Heart left ventricle (tissue), 13 donors: ENCODE data around the gene AP1G1.

ENCODE experiments used
- CTCF ChIP-seq, 12 donors: fragments of 200-600 bp; sonication (generic) in 4 of 12; IDR thresholded peaks; one replicate each; pipeline versions ENCODE4 v1.5.0 to v1.8.0; 2018 to 2022; ENCODE audit warnings: antibody characterized with exemption in 12 of 12, mild to moderate bottlenecking in 5 of 12
- POLR2A ChIP-seq, 2 donors: fragments of 450-650 bp; IDR thresholded peaks; one replicate each; pipeline ENCODE4 v1.6.1; 2017; ENCODE audit warnings: antibody characterized with exemption in 2 of 2, mild to moderate bottlenecking in 2 of 2, moderate library complexity in 2 of 2
- donor health status: ischemic (EF 13 %, LVEDD 7.1; RV severe dilation, severe dysfunction).
- donor health status: DM: no; HTN: yes; CAD: no.
- donor health status: DM: no; HTN: no; CAD: no.
- donor health status: ischemic (EF 25% LVEDD 6.9; RV normal size, moderate dysfunction).
- donor health status: ischemic (EF 25% LVEDD 5.7; RV mildly dilated, moderate dysfunction).
- donor health status: ischemic (EF 35%, LVEDD 5.7; RV mildly dilated, moderate dysfunction).
- donor health status: nonischemic (EF 11% LVEDD 7.7; RV severe dilation, severe dysfunction).
- donor health status: DM: yes; HTN: yes; CAD: no.
- donor health status: PGD.
- donor health status: ischemic (EF 29% LVEDD 5.4; RV normal size, mild dysfunction).
- donor health status: nonischemic (EF 23%, LVEDD 6.1; RV moderate dilation, normal function).

- TF ChIP-seq CTCF (IDR thresholded peaks at IDR 0.05): no peak
- no peak for TF ChIP-seq POLR2A (IDR thresholded peaks at IDR 0.05)
Measured at GRCh38 chr16:71732587-71732986, 76.0 kb downstream of the AP1G1 start.
